ENCODE results near the gene CSHL1. TPM values are rescaled to one million over a fixed set of nuclear protein-coding genes. Genes with fewer than 3 reads are reported as not detected.
"Not testable (repeated sequence)": the region's sequence is repeated elsewhere in the genome, so short reads cannot be mapped to it uniquely, and the experiment has no call there.

Gene CSHL1
- total RNA-seq, 1 experiment from 2014 or later, result not detected

- H3K36me3 Mint-ChIP-seq (ENCODE audit: insufficient read depth, unreplicated experiment); H3K9me3 ChIP-seq; H3K27ac Mint-ChIP-seq (ENCODE audit: unreplicated experiment); H3K9me3 Mint-ChIP-seq (ENCODE audit: unreplicated experiment); H3K4me3 Mint-ChIP-seq (ENCODE audit: unreplicated experiment); intact Hi-C loops (cut with micrococcal nuclease; ENCODE audit: unreplicated experiment); H3K36me3 ChIP-seq (ENCODE audit: control insufficient read depth, insufficient read depth, low read length); POLR2A ChIA-PET; H3K27me3 Mint-ChIP-seq (ENCODE audit: insufficient read depth, unreplicated experiment); H3K4me3 ChIP-seq (ENCODE audit: low read depth, low read length); H3K27me3 ChIP-seq (replicated peaks; ENCODE audit: control insufficient read depth, insufficient read depth, low read length); H3K4me1 ChIP-seq; BruUV-seq (replicated peaks): not testable (repeated sequence)
- peak; percentile 56 to 58 for DNase-seq
- H3K4me1 Mint-ChIP-seq (ENCODE audit: low read depth, unreplicated experiment), result peaks cover 13% of the 10 kb centered on the region
- CTCF ChIA-PET, result interaction anchor here (0.8 to 1.8 kb wide), 4 partner anchors 8 to 244 kb away, joined by 4 to 8 read pairs (median 6); partner anchors contain the start of gene CSHL1
- TF ChIP-seq CTCF (IDR thresholded peaks at IDR 0.05; ENCODE audit: insufficient read depth in 1 of 2, low read depth in 1 of 2, low read length in 1 of 2, severe bottlenecking in 1 of 2, unreplicated experiment in 1 of 2), result peak; percentile 56 to 58
These were observed 21.8 kb downstream of the CSHL1 start for GRCh38 chr17:63889026-63889848.

GRCh38 chr17:63885119-63885518, 25.9 kb downstream of the CSHL1 start:
- CTCF ChIA-PET; H3K4me3 Mint-ChIP-seq (ENCODE audit: unreplicated experiment); H3K9me3 Mint-ChIP-seq (ENCODE audit: unreplicated experiment); DNase-seq; H3K4me1 ChIP-seq; H3K4me3 ChIP-seq (ENCODE audit: low read depth, low read length); H3K27me3 Mint-ChIP-seq (ENCODE audit: insufficient read depth, unreplicated experiment); H3K36me3 Mint-ChIP-seq (ENCODE audit: insufficient read depth, unreplicated experiment); H3K27me3 ChIP-seq (replicated peaks; ENCODE audit: control insufficient read depth, insufficient read depth, low read length); H3K9me3 ChIP-seq; POLR2A ChIA-PET; H3K27ac Mint-ChIP-seq (ENCODE audit: unreplicated experiment); BruUV-seq (replicated peaks); H3K36me3 ChIP-seq (ENCODE audit: control insufficient read depth, insufficient read depth, low read length); intact Hi-C loops (cut with micrococcal nuclease; ENCODE audit: unreplicated experiment); H3K4me1 Mint-ChIP-seq (ENCODE audit: low read depth, unreplicated experiment): not testable (repeated sequence)

- H3K4me1 ChIP-seq; H3K36me3 Mint-ChIP-seq (ENCODE audit: insufficient read depth, unreplicated experiment); DNase-seq; H3K9me3 ChIP-seq; H3K27ac Mint-ChIP-seq (ENCODE audit: unreplicated experiment); BruUV-seq (replicated peaks); H3K4me3 Mint-ChIP-seq (ENCODE audit: unreplicated experiment); intact Hi-C loops (cut with micrococcal nuclease; ENCODE audit: unreplicated experiment); H3K36me3 ChIP-seq (ENCODE audit: control insufficient read depth, insufficient read depth, low read length); H3K4me3 ChIP-seq (ENCODE audit: low read depth, low read length); H3K27me3 ChIP-seq (replicated peaks; ENCODE audit: control insufficient read depth, insufficient read depth, low read length); H3K4me1 Mint-ChIP-seq (ENCODE audit: low read depth, unreplicated experiment); H3K27me3 Mint-ChIP-seq (ENCODE audit: insufficient read depth, unreplicated experiment); POLR2A ChIA-PET; H3K9me3 Mint-ChIP-seq (ENCODE audit: unreplicated experiment): not testable (repeated sequence)
- CTCF ChIA-PET, result interaction anchor here (0.6 kb wide), 1 partner anchor 11 kb away, joined by 6 read pairs; no protein-coding TSS in a partner anchor
These were observed 28.4 kb downstream of the CSHL1 start for GRCh38 chr17:63882626-63883126.

- no peaks in the 10 kb centered on the region for H3K4me1 Mint-ChIP-seq (ENCODE audit: low read depth, unreplicated experiment)
- CTCF ChIA-PET, result interaction anchor here (0.9 to 1.0 kb wide), 2 partner anchors 16 to 65 kb away, joined by 3 read pairs; no protein-coding TSS in a partner anchor
These were observed 29.0 kb downstream of the CSHL1 start, which contains the start of gene GH2 for GRCh38 chr17:63881935-63882601. GH2 (minus strand) TSS chr17:63881944; CDS start chr17:63881801, 143 bp downstream.

More at GRCh38 chr17:63881935-63882601, 29.0 kb downstream of the CSHL1 start, which contains the start of gene GH2:
- Mint-ChIP-seq H3K36me3 (ENCODE audit: insufficient read depth, unreplicated experiment) (no peaks in the 10 kb centered on the region), H3K9me3 (ENCODE audit: unreplicated experiment) (no peaks in the 10 kb centered on the region), H3K4me3 (ENCODE audit: unreplicated experiment) (no peak within 1 kb of the TSS), H3K27me3 (ENCODE audit: insufficient read depth, unreplicated experiment) (peaks cover 4% of the 10 kb centered on the region), H3K27ac (ENCODE audit: unreplicated experiment) (no peak within 1 kb of the TSS)
- POLR2A ChIA-PET, result no interaction called here
- H3K36me3 ChIP-seq (ENCODE audit: control insufficient read depth, insufficient read depth, low read length), result no peaks in the 10 kb centered on the region
- DNase-seq, result peak; percentile 66 to 81
- H3K4me3 ChIP-seq (ENCODE audit: low read depth, low read length), result no peak within 1 kb of the TSS
- no TSS peak for BruUV-seq (replicated peaks)
- H3K27me3 ChIP-seq (replicated peaks; ENCODE audit: control insufficient read depth, insufficient read depth, low read length), result no peaks in the 10 kb centered on the region
- intact Hi-C loops (cut with micrococcal nuclease; ENCODE audit: unreplicated experiment), result no loop called here
- H3K4me1 ChIP-seq, result no peaks in the 10 kb centered on the region
- peak; percentile 61 to 78 for TF ChIP-seq CTCF (IDR thresholded peaks at IDR 0.05; ENCODE audit: insufficient read depth in 1 of 2, low read depth in 1 of 2, low read length in 1 of 2, severe bottlenecking in 1 of 2, unreplicated experiment in 1 of 2)
- no peaks in the 10 kb centered on the region for H3K9me3 ChIP-seq
